Kidney (tissue), 14 donors: Measurements from ENCODE around the gene KRT75. TPM values are rescaled to one million over a fixed set of nuclear protein-coding genes. Genes with fewer than 3 reads are reported as not detected.
A peak's percentile ranks its signal among the peaks of the same experiment; 100 is the strongest.

Source experiments
- DNase-seq, 5 donors: peaks; one replicate each; pipeline ENCODE4 v3.0.0-alpha.2; 2013 to 2020
- FAIRE-seq: peaks from 2 replicates; lab custom pipeline; 2012; peaks lifted over from hg19 to GRCh38; lab: Jason Lieb, UNC
- H3K27ac ChIP-seq, 2 donors: one replicate each; pipeline ENCODE4 v1.7.0; 2013; ENCODE audit warnings: low read depth in 2 of 2, low read length in 2 of 2, inconsistent platforms in 1 of 2
- H3K27me3 ChIP-seq: one replicate; pipeline ENCODE4 v1.7.1; 2013; ENCODE audit warnings: low read length, inconsistent platforms; ENCODE audit not compliant: control insufficient read depth, insufficient read depth
- H3K36me3 ChIP-seq, 3 donors: one replicate each; pipeline versions ENCODE4 v1.7.0 to v1.7.1; 2013; ENCODE audit warnings: low read length in 3 of 3, control low read depth in 1 of 3, inconsistent platforms in 1 of 3; ENCODE audit not compliant: insufficient read depth in 3 of 3, control insufficient read depth in 2 of 3
- H3K4me1 ChIP-seq, 3 donors: one replicate each; pipeline versions ENCODE4 v1.7.0 to v1.7.1; 2013; ENCODE audit warnings: low read length in 3 of 3, inconsistent platforms in 1 of 3, low read depth in 1 of 3; ENCODE audit not compliant: control insufficient read depth in 2 of 3, insufficient read depth in 2 of 3
- H3K4me3 ChIP-seq, 3 donors: one replicate each; pipeline versions ENCODE4 v1.7.0 to v1.8.1; 2013; ENCODE audit warnings: low read length in 3 of 3, control low read depth in 1 of 3, inconsistent platforms in 1 of 3
- H3K9ac ChIP-seq, 3 donors: one replicate each; pipeline versions ENCODE4 v1.7.0 to v1.7.1; 2013; ENCODE audit warnings: low read length in 3 of 3, control low read depth in 1 of 3, inconsistent platforms in 1 of 3
- H3K9me3 ChIP-seq, 3 donors: one replicate each; pipeline versions ENCODE4 v1.7.0 to v1.7.1; 2013; ENCODE audit warnings: low read length in 3 of 3, control low read depth in 1 of 3, inconsistent platforms in 1 of 3; ENCODE audit not compliant: control insufficient read depth in 2 of 3, insufficient read depth in 1 of 3
- intact Hi-C: fragments of 100-400 bp; cut with DNase I; formaldehyde crosslinking; loops from one replicate; pipeline ENCODE4 v1.11.1; 2022
- polyA plus RNA-seq: library from polyadenylated mRNA; stranded (reverse); fragments of 350-450 nt; fragmentation: Illumina TruSeq; extraction: RNeasy Lipid Tissue Mini Kit (QIAGEN cat#74804); gene quantifications from one replicate; pipeline ENCODE4 v1.2.3, GENCODE V29; 2014; ENCODE audit warnings: low read depth, low replicate concordance; ENCODE audit not compliant: insufficient read depth
- total RNA-seq: library from RNA; stranded (reverse); fragmentation: NEBNext Ultra II Directional; extraction: Animal tissue kit (Norgen Biotek cat#: 25700); gene quantifications from one replicate; pipeline ENCODE4 v1.2.1, GENCODE V29; 2021
- TF ChIP-seq, protein P1 (sequence below): IDR thresholded peaks from 3 replicates; pipeline ENCODE4 v1.5.1; 2012; ENCODE audit warnings: mild to moderate bottlenecking, moderate library complexity, borderline replicate concordance; ENCODE audit not compliant: insufficient read depth; ENCODE audit errors: extremely low read depth
- donor health status: control.
- donor health status: control.
- donor health status: control.
- donor health status: control.
- donor health status: control.
- donor health status: DM: yes; HTN: yes; CAD: no.
- donor health status: Normal renal cell carcinoma (clear cell type).

KRT75 gene
- total and polyA plus RNA-seq, 2 donors from 2014 or later = not detected

GRCh38 chr12:52396656-52397055 lies 37.5 kb downstream of the KRT75 start:
- Histone ChIP-seq H3K4me1 (no peaks in the 10 kb centered on the region), H3K27me3 (no peaks in the 10 kb centered on the region), H3K9ac (no peak overlapping the region), H3K27ac (no peak overlapping the region), H3K36me3 (no peaks in the 10 kb centered on the region), H3K4me3 (no peak overlapping the region), H3K9me3 (no peaks in the 10 kb centered on the region)
- intact Hi-C loops = no loop called here
- FAIRE-seq (no peak), DNase-seq (peak in 1 of 5 donors; percentile 26)
- TF ChIP-seq, protein P1, sequence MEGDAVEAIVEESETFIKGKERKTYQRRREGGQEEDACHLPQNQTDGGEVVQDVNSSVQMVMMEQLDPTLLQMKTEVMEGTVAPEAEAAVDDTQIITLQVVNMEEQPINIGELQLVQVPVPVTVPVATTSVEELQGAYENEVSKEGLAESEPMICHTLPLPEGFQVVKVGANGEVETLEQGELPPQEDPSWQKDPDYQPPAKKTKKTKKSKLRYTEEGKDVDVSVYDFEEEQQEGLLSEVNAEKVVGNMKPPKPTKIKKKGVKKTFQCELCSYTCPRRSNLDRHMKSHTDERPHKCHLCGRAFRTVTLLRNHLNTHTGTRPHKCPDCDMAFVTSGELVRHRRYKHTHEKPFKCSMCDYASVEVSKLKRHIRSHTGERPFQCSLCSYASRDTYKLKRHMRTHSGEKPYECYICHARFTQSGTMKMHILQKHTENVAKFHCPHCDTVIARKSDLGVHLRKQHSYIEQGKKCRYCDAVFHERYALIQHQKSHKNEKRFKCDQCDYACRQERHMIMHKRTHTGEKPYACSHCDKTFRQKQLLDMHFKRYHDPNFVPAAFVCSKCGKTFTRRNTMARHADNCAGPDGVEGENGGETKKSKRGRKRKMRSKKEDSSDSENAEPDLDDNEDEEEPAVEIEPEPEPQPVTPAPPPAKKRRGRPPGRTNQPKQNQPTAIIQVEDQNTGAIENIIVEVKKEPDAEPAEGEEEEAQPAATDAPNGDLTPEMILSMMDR = no peak

DNA sequence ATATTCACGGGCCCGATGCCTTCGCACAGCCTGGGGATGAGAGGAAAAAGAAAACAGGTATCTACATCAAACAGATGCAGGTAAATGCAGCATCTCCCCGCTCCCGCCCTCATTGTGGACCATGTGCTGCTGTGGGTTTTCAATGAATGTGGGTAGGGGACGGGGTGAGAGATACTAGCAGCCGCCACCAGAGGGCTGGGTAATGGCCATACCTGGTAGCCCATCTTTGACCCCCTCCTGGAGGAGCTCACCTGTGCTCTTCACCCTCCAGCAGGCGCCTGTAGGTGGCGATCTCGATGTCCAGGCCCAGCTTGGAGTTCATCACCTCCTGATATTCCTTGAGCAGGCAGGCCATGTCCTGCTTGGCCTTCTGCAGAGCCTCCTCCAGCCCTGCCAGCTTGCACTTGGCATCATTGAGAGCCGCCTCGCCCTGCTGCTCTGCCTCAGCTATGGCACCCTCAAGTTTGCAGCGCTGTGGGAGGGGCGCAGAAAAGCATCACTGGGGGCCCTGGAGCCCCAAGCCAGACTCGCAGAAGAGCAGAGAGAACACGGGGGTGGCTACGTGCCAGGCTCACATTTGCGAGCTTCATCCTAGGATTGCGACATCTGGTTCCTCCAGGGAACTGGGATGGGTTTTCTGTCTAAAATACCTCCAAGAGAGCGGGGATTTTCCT lies 38.3 kb downstream of the KRT75 start:
- H3K4me3 ChIP-seq = no peak overlapping the region
- DNase-seq = peak in 2 of 5 donors; percentile 29 to 40
- H3K9ac ChIP-seq = no peak overlapping the region
- H3K27me3 ChIP-seq = no peaks in the 10 kb centered on the region
- H3K27ac ChIP-seq = no peak overlapping the region
- H3K36me3 ChIP-seq = no peaks in the 10 kb centered on the region
- H3K9me3 ChIP-seq = no peaks in the 10 kb centered on the region
- intact Hi-C loops = no loop called here
- no peak for FAIRE-seq
- TF ChIP-seq, protein P1 = peak; percentile 10
- no peaks in the 10 kb centered on the region for H3K4me1 ChIP-seq

GRCh38 chr12:52394836-52395405 lies 39.2 kb downstream of the KRT75 start:
- Histone ChIP-seq H3K27me3 (no peaks in the 10 kb centered on the region), H3K36me3 (no peaks in the 10 kb centered on the region), H3K9me3 (no peaks in the 10 kb centered on the region), H3K4me3 (no peak overlapping the region), H3K27ac (no peak overlapping the region), H3K4me1 (no peaks in the 10 kb centered on the region), H3K9ac (no peak overlapping the region)
- TF ChIP-seq, protein P1 = no peak
- peak in 1 of 5 donors; percentile 59 for DNase-seq
- intact Hi-C loops = no loop called here
- no peak for FAIRE-seq
